ENCODE results near the gene BAX.
A peak's percentile ranks its signal among the peaks of the same experiment; 100 is the strongest.
"Not testable (repeated sequence)": the region's sequence is repeated elsewhere in the genome, so short reads cannot be mapped to it uniquely, and the experiment has no call there.

BAX gene

DNA sequence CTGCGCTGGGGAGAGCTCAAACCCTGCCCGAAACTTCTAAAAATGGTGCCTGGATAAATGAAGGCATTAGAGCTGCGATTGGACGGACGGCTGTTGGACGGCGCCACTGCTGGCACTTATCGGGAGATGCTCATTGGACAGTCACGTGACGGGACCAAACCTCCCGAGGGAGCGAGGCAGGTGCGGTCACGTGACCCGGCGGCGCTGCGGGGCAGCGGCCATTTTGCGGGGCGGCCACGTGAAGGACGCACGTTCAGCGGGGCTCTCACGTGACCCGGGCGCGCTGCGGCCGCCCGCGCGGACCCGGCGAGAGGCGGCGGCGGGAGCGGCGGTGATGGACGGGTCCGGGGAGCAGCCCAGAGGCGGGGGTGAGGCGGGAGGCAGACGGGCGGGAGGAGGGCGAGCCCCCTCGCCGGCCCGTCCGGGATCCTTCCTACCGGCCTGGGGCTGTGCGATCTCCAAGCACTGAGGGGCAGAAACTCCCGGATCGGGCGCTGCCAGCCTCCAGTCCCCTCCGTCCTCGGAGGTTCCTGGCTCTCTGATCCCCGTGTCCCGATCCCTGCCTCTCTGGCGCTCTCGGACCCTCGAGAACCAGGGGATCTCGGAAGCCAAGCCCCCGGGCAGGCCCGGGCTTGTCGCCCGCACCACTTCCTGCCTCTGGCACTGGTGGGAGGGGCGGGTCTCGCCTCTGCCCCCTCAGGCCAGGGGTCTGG lies at the start of gene BAX:
BAX (plus strand) TSS at position 281 of the 713 bp plus-strand sequence; CDS start at position 335, 54 bp downstream.
- peak; percentile 91 for DNase-seq (ENCODE audit: low read depth, low spot score)

DNA sequence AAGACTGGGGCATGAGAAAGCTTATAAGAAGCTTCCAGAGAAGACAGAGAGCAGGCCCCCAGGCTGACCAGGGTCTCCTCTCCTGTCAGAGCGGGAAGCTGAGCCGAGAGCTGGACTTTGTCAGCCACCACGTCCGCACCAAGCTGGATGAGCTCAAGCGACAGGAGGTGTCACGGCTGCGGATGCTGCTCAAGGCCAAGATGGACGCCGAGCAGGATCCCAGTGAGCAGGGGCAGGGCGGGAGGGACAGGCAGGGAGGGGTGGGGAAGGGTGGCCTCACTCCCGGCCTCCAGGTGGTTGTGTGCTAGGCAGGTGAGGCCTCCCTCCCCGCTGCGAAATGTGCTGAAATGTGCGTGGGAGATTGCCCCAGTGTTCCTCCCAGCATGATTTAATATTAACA lies 49.0 kb upstream of the BAX start:
- no peak for DNase-seq (ENCODE audit: low read depth, low spot score)

DNA sequence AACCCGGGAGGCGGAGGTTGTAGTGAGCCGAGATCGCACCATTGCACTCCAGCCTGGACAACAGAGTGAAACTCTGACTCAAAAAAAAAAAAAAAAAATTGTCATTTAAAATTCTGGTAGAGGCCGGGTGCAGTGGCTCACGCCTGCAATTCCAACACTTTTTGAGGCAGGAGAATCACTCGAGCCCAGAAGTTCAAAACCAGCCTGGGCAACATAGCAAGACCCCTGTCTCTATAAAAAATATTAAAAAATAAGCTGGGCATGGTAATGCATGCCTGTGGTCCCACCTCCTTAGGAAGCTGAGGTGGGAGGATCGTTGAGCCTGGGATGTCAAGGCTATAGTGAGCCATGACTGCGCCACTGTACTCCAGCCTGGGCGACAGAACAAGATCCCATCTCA lies 48.4 kb upstream of the BAX start:
- DNase-seq (ENCODE audit: low read depth, low spot score) = no peak

DNA sequence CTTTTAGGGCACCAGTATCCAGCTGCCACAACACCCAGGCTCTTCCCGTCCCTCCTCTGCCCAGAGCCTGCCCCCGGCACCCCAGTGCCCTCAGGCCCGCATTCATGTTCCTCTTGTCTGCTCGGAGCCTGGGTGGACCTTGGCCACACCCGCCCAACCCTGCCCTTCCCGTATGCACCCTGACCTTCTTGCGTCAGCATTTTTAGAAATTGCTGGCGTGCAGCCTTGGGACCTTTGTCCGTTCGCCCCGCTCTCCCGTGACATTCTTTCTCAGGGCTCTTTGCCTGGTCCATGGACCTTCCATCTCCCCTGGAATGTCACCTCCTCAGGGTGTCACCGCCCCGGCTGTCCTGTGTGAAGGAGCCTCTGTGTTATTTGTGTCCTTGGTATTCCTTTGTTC lies 47.0 kb upstream of the BAX start:
- no peak for DNase-seq (ENCODE audit: low read depth, low spot score)

DNA sequence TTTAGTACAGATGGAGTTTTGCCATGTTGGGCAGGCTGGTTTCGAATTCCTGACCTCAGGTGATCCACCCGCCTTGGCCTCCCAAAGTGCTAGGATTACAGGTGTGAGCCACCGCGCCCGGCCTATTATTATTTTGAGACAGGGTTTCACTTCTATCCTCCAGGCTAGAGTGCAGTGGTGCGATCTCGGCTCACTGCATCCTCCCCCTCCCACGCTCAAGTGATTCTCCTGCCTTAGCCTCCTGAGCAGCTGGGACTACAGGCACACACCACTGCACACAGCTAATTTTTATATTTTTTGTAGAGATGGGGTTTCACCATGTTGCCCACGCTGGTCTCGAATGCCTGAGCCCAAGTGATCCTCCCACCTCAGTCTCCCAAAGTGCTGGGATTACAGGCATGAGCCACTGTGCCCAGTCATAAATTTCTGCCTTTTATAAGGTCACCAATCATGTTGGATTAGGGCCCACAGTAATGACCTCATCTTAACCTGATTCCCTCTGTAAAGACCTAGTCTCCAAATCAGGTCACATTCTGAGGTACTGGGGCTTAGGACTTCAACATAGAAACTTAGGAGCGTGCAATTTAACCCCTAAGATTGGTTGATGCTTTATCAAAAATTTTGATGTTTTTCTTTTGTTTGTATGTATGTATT lies 45.1 kb upstream of the BAX start:
- DNase-seq (ENCODE audit: low read depth, low spot score) = not testable (repeated sequence)

DNA sequence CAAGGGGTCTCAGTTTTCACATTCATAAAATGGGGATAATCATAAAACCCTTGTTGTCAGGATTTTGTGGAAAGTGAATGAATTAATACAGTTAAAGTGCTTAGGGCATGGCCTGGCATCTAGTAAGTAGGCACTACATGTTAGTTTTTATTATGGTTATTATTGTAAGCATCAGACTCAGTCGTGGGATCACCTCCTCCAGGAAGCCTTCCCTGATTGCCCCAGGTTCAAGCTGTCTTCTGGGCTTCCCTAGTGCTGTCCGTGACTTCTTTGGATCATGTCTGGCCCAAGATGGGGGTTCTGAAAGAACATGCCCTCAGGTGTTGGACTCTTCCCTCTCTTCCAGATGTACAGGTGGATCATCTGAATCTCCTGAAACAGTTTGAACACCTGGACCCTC lies 43.9 kb upstream of the BAX start:
- no peak for DNase-seq (ENCODE audit: low read depth, low spot score)

DNA sequence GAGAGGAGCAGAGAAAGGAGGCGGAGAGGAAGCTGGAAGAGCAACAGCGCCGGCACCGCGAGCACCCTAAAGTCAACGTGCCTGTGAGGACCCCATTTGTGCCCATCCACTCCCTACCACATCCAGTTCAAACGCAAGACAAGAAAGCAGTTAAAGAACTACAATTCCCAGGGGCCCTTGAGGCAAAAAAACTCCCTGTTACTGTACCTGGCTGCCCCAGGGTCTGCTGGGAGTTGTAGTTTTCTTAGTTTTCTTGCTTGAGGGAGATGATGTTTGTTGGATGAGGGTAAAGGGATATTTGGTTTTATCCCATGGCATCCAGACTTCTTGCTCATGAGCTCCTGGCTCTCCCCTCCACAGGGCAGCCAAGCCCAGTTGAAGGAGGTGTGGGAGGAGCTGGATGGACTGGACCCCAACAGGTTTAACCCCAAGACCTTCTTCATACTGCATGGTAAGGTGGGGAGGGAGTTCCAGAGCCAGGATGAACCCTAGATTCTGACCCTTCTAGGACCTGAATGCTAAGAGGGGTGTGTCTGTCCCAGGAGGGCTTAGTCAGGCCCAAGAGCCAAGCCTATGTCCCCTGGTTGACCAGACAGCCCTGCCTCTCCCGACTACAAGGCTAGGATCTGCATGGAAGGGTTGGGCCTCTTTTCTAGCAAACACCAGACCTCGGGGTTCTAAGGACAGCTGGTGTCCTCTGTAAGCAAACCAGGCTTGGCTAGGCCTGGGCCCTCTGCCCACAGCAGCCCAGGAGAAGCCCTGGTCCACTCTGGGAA lies 41.4 kb upstream of the BAX start:
- no peak for DNase-seq (ENCODE audit: low read depth, low spot score)

DNA sequence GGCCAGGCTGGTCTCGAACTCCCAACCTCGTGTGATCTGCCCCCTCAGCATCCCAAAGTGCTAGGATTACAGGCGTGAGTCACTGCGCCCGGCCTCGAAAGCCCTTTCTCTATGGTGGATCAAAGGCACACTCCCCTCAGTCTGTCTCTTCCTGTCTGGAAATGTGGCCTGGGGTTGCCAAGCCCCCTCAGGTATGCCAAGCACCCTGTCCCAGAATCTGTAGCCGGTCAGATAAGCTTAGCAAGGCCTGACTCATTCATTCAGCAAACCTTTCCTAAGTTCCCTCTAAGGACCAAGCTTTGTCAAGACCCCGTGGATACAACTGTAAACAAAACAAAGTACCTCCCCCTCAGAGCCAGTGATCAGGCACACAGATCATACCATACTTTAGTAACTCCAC lies 40.5 kb upstream of the BAX start:
- DNase-seq (ENCODE audit: low read depth, low spot score) = no peak

DNA sequence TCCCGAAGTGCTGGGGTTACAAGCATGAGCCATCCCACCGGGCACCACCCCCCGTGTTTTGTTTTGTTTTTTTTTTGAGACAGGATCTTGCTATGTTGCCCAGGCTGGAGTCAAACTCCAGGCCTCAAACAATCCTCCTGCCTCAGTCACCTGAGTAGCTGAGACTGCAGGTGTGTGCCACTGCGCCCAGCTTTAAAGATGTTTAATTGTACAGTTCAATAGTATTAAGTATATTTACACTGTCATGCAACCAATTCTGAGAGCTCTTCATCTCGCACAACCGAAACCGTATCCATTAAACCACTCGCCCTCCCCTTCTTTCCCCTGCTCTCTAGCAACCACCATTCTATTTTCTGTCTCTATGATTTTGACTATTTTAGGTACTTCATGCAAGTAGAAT lies 38.9 kb upstream of the BAX start:
- no peak for DNase-seq (ENCODE audit: low read depth, low spot score)

DNA sequence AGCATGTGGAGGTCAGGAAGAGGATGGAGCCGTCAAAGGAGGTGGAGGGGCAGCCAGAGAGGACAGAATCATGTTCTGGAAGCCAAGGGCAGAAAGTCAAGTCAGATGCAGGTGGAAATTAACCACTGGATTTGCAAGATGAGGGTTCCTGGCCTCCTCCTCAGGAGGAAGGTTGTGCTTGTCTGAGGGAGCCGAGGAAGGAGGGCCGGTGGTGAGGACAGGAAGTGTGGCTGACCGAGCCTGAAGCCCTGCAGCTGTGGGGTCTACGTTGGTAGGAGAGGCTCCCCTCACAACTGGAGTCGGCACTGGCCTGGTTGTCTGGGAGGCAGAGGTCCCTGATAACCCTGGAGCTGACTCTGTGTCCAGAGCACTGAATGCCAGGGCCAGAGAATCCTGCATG lies 36.6 kb upstream of the BAX start:
- no peak for DNase-seq (ENCODE audit: low read depth, low spot score)

DNA sequence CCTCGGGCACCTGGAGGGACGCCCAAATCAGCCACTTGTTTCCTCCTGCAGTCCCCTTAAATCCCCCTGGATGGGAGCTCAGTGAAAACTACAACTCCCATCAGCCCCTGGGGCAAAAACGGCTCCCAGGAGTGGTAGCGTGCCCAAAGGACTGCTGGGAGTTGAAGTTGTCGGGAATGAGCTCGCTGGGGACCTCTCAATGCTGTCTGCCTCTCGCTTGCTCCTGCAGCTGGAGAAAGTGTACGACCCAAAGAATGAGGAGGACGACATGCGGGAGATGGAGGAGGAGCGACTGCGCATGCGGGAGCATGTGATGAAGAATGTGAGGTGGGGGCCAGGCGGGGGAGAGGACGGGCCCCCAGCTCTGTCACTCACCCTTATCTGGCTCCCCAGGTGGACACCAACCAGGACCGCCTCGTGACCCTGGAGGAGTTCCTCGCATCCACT lies 35.9 kb upstream of the BAX start:
- DNase-seq (ENCODE audit: low read depth, low spot score) = no peak

DNA sequence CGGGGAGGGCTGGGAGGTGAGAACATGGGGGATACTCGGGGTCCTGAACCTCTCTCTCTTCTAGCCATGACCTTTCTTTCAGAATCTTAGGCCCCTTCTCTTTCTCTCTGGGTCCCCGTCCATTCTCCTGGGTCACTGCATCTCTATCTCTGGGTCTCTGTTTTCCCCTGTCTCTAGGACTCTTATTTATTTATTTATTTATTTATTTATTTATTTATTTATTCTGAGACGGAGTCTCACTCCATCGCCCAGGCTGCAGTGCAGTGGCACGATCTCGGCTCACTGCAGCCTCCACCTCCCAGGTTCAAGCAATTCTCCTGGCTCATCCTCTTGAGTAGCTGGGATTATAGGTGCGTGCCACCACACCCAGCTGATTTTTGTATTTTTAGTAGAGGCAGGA lies 35.4 kb upstream of the BAX start:
- DNase-seq (ENCODE audit: low read depth, low spot score) = not testable (repeated sequence)

DNA sequence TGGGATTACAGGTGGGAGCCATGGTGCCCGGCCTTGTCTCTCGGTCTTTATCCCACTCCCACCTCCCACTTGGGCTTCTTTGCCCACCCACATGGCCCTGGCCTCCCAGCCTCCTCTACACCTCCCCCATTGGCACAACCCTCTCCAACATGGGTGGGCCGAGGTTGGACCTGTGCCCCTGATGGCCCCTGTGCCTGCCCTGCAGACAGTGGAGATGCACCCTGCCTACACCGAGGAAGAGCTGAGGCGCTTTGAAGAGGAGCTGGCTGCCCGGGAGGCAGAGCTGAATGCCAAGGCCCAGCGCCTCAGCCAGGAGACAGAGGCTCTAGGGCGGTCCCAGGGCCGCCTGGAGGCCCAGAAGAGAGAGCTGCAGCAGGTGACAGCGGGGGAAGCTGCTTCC lies 33.7 kb upstream of the BAX start:
- no peak for DNase-seq (ENCODE audit: low read depth, low spot score)

DNA sequence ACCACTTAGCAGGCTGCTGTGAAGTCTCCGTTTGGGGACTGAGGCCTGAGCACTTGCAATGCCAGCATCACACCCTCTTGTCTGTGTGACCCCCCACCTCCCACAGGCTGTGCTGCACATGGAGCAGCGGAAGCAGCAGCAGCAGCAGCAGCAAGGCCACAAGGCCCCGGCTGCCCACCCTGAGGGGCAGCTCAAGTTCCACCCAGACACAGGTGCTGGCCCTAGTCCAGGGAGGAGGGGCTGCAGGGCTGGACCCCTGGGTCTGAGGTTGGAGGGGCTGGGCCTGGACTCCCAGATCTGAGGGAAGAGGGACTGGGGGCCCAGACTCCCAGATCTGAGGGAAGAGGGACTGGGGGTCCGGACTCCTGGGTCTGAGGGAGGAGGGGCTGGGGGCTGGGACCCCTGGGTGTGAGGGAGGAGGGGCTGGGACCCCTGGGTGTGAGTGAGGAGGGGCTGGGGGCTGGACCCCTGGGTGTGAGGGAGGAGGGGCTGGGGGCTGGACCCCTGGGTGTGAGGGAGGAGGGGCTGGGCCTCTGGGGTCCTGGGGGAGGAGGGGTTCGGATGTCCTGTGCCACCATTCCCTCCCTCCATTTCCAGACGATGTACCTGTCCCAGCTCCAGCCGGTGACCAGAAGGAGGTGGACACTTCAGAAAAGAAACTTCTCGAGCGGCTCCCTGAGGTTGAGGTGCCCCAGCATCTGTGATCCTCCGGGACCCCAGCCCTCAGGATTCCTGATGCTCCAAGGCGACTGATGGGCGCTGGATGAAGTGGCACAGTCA lies 32.8 kb upstream of the BAX start:
- DNase-seq (ENCODE audit: low read depth, low spot score) = no peak

DNA sequence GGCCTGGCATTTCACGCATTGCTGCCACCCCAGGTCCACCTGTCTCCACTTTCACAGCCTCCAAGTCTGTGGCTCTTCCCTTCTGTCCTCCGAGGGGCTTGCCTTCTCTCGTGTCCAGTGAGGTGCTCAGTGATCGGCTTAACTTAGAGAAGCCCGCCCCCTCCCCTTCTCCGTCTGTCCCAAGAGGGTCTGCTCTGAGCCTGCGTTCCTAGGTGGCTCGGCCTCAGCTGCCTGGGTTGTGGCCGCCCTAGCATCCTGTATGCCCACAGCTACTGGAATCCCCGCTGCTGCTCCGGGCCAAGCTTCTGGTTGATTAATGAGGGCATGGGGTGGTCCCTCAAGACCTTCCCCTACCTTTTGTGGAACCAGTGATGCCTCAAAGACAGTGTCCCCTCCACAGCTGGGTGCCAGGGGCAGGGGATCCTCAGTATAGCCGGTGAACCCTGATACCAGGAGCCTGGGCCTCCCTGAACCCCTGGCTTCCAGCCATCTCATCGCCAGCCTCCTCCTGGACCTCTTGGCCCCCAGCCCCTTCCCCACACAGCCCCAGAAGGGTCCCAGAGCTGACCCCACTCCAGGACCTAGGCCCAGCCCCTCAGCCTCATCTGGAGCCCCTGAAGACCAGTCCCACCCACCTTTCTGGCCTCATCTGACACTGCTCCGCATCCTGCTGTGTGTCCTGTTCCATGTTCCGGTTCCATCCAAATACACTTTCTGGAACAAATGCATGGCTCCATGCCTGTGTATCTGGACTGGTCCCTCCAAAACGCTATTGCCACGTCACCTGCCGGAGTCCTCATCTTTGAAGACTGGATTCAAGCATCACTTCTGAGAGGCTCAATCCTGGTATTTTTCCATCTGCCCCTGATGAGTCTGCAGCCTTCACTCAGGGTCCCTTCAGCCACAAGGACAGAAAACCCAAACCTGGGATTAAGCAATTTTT lies 31.9 kb upstream of the BAX start:
- DNase-seq (ENCODE audit: low read depth, low spot score) = no peak

DNA sequence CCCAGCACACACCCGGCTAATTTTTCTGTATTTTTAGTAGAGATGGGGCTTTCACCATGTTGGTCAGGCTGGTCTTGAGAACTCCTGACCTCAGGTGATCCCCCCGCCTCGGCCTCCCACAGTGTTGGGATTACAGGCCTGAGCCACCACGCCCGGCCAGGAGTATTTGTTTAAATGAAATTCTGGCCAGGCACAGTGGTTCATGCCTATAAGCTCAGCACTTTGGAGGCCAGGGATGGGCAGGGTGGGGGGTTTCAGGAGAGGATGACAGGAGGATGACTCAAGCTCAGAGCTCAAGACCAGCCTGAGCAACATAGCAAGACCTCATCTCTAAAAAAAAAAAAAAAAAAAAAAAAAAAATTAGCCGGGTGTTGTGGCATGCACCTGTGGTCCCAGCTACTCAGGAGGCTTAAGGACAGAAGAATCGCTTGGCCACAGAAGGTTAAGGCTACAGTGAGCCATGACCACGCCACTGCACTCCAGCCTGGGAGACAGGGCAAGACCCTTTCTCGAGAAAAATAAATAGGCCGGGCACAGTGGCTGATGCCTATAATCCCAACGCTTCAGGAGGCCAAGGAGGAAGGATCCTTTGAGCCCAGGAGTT lies 29.3 kb upstream of the BAX start:
- DNase-seq (ENCODE audit: low read depth, low spot score) = no peak

DNA sequence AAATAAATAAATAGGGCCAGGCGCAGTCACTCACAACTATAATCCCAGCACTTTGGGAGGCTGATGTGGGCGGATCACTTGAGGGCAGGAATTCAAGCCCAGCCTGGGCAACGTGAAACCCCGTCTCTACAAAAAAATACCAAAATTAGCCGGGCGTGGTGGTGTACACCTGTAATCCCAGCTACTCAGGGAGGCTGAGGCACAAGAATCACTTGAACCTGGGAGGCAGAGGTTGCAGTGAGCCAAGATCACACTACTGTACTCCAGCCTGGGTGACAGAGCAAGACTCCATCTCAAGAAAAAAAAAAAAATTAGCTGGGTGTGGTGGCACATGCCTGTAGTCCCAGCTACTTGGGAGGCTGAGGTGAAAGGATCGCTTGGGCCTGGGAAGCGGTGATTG lies 28.8 kb upstream of the BAX start:
- not testable (repeated sequence) for DNase-seq (ENCODE audit: low read depth, low spot score)

DNA sequence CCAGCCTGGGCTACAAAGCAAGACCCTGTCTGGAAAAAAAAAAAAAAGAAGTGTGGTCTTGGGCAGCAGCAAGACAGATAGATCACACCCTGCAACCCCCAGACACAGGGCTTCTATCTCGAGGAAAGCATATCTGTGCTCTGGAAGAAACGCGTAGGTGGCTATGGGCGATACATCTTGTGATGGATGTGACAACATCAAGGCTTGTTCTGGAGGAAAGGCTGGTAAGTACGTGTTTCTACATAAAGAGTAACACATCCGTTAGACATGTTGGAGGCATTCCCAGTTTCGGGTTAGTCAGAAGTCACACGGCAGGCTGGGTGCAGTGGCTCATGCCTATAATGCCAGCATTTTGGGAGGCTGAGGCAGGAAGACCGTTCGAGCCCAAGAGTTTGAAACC lies 27.8 kb upstream of the BAX start:
- DNase-seq (ENCODE audit: low read depth, low spot score) = no peak

DNA sequence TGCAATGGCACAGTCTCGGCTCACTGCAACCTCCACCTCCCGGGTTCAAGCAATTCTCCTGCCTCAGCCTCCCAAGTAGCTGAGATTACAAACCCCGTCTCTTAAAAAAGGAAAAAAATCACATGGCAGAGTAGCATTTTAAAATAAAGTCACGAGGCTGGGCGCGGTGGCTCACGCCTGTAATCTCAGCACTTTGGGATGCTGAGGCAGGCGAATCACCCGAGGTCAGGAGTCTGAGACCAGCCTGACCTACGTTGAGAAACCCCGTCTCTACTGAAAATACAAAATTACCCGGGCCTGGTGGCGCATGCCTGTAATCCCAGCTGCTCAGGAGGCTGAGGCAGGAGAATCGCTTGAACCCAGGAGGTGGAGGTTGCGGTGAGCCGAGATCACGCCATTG lies 27.0 kb upstream of the BAX start:
- DNase-seq (ENCODE audit: low read depth, low spot score) = not testable (repeated sequence)
